Heart left ventricle (tissue), 13 donors: ENCODE results near the gene TLE5.

ENCODE experiments used
- POLR2A ChIP-seq, 2 donors: fragments of 450-650 bp; IDR thresholded peaks; one replicate each; pipeline ENCODE4 v1.6.1; 2017; ENCODE audit warnings: antibody characterized with exemption in 2 of 2, mild to moderate bottlenecking in 2 of 2, moderate library complexity in 2 of 2
- TF ChIP-seq, protein P1 (sequence below), 12 donors: fragments of 200-600 bp; sonication (generic) in 4 of 12; IDR thresholded peaks; one replicate each; pipeline versions ENCODE4 v1.5.0 to v1.8.0; 2018 to 2022; ENCODE audit warnings: antibody characterized with exemption in 12 of 12, mild to moderate bottlenecking in 5 of 12
- donor health status: ischemic (EF 13 %, LVEDD 7.1; RV severe dilation, severe dysfunction).
- donor health status: DM: no; HTN: yes; CAD: no.
- donor health status: DM: no; HTN: no; CAD: no.
- donor health status: ischemic (EF 25% LVEDD 6.9; RV normal size, moderate dysfunction).
- donor health status: ischemic (EF 25% LVEDD 5.7; RV mildly dilated, moderate dysfunction).
- donor health status: ischemic (EF 35%, LVEDD 5.7; RV mildly dilated, moderate dysfunction).
- donor health status: nonischemic (EF 11% LVEDD 7.7; RV severe dilation, severe dysfunction).
- donor health status: DM: yes; HTN: yes; CAD: no.
- donor health status: PGD.
- donor health status: ischemic (EF 29% LVEDD 5.4; RV normal size, mild dysfunction).
- donor health status: nonischemic (EF 23%, LVEDD 6.1; RV moderate dilation, normal function).

DNA sequence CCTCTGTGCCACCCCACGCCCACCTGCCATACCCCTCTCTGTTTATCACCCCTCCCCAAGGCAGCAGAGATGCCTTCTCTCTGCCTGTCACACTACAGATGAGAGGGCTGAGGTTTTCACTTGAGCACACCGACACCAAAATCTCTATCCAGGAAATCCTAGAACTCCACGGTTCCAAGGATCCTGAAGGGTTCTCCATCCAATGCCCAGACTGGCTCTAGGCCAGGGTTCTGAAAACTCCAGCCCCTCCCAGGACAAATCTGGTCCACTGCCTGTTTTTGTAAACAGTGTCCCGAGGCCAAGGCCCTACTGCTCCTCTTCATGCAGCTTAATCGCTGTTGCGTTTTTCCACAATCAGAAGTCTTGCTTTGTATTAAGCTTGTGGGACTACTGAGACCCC is 53.3 kb downstream of the TLE5 start:
- TF ChIP-seq POLR2A (IDR thresholded peaks at IDR 0.05): no peak
- TF ChIP-seq, protein P1, sequence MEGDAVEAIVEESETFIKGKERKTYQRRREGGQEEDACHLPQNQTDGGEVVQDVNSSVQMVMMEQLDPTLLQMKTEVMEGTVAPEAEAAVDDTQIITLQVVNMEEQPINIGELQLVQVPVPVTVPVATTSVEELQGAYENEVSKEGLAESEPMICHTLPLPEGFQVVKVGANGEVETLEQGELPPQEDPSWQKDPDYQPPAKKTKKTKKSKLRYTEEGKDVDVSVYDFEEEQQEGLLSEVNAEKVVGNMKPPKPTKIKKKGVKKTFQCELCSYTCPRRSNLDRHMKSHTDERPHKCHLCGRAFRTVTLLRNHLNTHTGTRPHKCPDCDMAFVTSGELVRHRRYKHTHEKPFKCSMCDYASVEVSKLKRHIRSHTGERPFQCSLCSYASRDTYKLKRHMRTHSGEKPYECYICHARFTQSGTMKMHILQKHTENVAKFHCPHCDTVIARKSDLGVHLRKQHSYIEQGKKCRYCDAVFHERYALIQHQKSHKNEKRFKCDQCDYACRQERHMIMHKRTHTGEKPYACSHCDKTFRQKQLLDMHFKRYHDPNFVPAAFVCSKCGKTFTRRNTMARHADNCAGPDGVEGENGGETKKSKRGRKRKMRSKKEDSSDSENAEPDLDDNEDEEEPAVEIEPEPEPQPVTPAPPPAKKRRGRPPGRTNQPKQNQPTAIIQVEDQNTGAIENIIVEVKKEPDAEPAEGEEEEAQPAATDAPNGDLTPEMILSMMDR (IDR thresholded peaks at IDR 0.05): no peak
